Stimulated activated CD8-positive, alpha-beta memory T cell treated with anti-CD3 and anti-CD28 coated beads, Interleukin-7, amount 100 ng/mL, for 48 hours (primary cell): Measurements from ENCODE around the gene DNAJC8.
A peak's percentile ranks its signal among the peaks of the same experiment; 100 is the strongest.

Experiments
- DNase-seq, 2 donors: peaks; one replicate each; pipeline ENCODE4 v3.0.0-alpha.2; 2020; ENCODE audit warnings: low read depth in 1 of 2; ENCODE audit errors: extremely low read depth in 1 of 2

DNAJC8 gene

GRCh38 chr1:28205243-28205642, 27.6 kb downstream of the DNAJC8 start:
- no peak for DNase-seq

GRCh38 chr1:28200234-28200873, 32.5 kb downstream of the DNAJC8 start:
- DNase-seq = no peak

GRCh38 chr1:28199328-28200233, 33.2 kb downstream of the DNAJC8 start:
- peak; percentile 46 to 61 for DNase-seq

- DNase-seq = no peak
Observed at GRCh38 chr1:28197682-28198415, 35.0 kb downstream of the DNAJC8 start.

GRCh38 chr1:28196330-28196729, 36.5 kb downstream of the DNAJC8 start:
- DNase-seq = no peak

GRCh38 chr1:28195780-28196179, 37.0 kb downstream of the DNAJC8 start:
- DNase-seq = no peak

GRCh38 chr1:28194326-28195035, 38.3 kb downstream of the DNAJC8 start:
- no peak for DNase-seq

GRCh38 chr1:28193701-28194161, 39.1 kb downstream of the DNAJC8 start:
- no peak for DNase-seq

- no peak for DNase-seq
Observed at GRCh38 chr1:28190996-28191645, 41.7 kb downstream of the DNAJC8 start.

GRCh38 chr1:28190337-28190979, 42.4 kb downstream of the DNAJC8 start:
- DNase-seq = no peak

- DNase-seq = no peak
Observed at GRCh38 chr1:28185071-28185470, 47.8 kb downstream of the DNAJC8 start.

- DNase-seq = no peak
Observed at GRCh38 chr1:28180306-28181305, 52.2 kb downstream of the DNAJC8 start.

GRCh38 chr1:28178690-28179485, 53.9 kb downstream of the DNAJC8 start:
- no peak for DNase-seq

- DNase-seq = no peak
Observed at GRCh38 chr1:28176492-28177470, 56.0 kb downstream of the DNAJC8 start, which contains the start of gene PTAFR. TSS of gene PTAFR (minus strand) at chr1:28176690. CDS start at chr1:28151021, 25,669 bp downstream.

GRCh38 chr1:28175955-28176485, 56.8 kb downstream of the DNAJC8 start:
- DNase-seq = no peak

- DNase-seq = no peak
Observed at GRCh38 chr1:28173980-28174297, 58.9 kb downstream of the DNAJC8 start.
